Ishikawa (cell line): ENCODE data around the gene ARID3C.

ENCODE experiments used
- CEBPB ChIP-seq: IDR thresholded peaks from 2 replicates; pipeline ENCODE4 v1.6.1; 2012
- CREB1 ChIP-seq: IDR thresholded peaks from 2 replicates; pipeline ENCODE4 v1.6.1; 2012; ENCODE audit warnings: low read depth
- EGR1 ChIP-seq: IDR thresholded peaks from 2 replicates; pipeline ENCODE4 v1.6.1; 2012
- EP300 ChIP-seq: IDR thresholded peaks from 2 replicates; pipeline ENCODE4 v1.6.1; 2012; ENCODE audit warnings: borderline replicate concordance
- FOXM1 ChIP-seq: IDR thresholded peaks from 2 replicates; pipeline ENCODE4 v1.6.1; 2012; ENCODE audit warnings: low read depth, borderline replicate concordance
- NFIC ChIP-seq: IDR thresholded peaks from 2 replicates; pipeline ENCODE4 v1.6.1; 2012
- RAD21 ChIP-seq: IDR thresholded peaks from 2 replicates; pipeline ENCODE4 v1.6.1; 2012; ENCODE audit warnings: low read depth
- TAF1 ChIP-seq: IDR thresholded peaks from 2 replicates; pipeline ENCODE4 v1.6.1; 2012; ENCODE audit warnings: low read depth, mild to moderate bottlenecking
- TCF12 ChIP-seq: IDR thresholded peaks from 2 replicates; pipeline ENCODE4 v1.6.1; 2012; ENCODE audit warnings: low read depth
- TEAD4 ChIP-seq: IDR thresholded peaks from 2 replicates; pipeline ENCODE4 v1.6.1; 2012
- YY1 ChIP-seq: IDR thresholded peaks from 2 replicates; pipeline ENCODE4 v1.6.1; 2012; ENCODE audit warnings: low read depth
- ZBTB7A ChIP-seq: IDR thresholded peaks from 2 replicates; pipeline ENCODE4 v1.6.1; 2012; ENCODE audit warnings: low read depth
- TF ChIP-seq, protein P1 (sequence below): IDR thresholded peaks from 2 replicates; pipeline ENCODE4 v1.6.1; 2012
- TF ChIP-seq, protein P2 (sequence below): IDR thresholded peaks from 2 replicates; pipeline ENCODE4 v1.6.1; 2012
- TF ChIP-seq, protein P3 (sequence below): IDR thresholded peaks from 2 replicates; pipeline ENCODE4 v1.6.1; 2012; ENCODE audit warnings: low read depth, mild to moderate bottlenecking

Gene ARID3C

DNA sequence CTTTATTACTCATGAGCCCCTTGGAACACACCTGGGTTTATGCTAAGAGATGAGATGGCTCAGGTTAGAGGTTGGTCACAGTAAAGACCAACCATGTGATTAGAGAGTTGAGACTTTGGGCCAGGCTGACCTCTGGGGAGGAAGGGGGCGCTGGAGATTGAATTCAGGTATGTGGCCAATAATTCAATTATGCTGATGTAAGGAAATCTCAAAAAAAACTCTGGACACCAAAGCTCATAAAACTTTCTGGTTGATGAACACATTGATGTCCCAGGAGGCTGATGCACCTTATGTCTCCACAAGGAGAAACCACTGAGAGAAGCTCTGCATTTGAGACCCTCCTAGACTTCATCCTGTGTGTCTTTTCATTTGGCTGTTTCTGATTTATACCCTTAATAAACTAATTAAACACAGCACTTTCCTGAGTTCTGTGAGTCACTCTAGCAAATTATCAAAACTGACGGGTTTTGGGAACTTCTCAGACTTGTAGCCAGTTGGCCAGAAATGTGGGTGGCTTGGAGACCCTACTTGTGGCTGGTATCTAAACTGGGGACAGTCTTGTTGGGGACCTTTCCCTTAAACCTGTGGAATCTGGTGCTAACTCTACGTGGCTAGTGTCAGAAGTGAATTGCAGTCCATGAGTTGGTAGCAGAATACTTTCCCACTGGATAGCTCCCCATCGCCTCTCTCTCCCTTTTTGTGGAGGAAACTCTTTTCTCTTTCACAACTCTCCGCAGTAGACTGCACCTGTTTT is 41.1 kb upstream of the ARID3C start:
- TF ChIP-seq EP300: no peak
- no peak for TF ChIP-seq EGR1
- no peak for TF ChIP-seq TEAD4
- no peak for TF ChIP-seq FOXM1

DNA sequence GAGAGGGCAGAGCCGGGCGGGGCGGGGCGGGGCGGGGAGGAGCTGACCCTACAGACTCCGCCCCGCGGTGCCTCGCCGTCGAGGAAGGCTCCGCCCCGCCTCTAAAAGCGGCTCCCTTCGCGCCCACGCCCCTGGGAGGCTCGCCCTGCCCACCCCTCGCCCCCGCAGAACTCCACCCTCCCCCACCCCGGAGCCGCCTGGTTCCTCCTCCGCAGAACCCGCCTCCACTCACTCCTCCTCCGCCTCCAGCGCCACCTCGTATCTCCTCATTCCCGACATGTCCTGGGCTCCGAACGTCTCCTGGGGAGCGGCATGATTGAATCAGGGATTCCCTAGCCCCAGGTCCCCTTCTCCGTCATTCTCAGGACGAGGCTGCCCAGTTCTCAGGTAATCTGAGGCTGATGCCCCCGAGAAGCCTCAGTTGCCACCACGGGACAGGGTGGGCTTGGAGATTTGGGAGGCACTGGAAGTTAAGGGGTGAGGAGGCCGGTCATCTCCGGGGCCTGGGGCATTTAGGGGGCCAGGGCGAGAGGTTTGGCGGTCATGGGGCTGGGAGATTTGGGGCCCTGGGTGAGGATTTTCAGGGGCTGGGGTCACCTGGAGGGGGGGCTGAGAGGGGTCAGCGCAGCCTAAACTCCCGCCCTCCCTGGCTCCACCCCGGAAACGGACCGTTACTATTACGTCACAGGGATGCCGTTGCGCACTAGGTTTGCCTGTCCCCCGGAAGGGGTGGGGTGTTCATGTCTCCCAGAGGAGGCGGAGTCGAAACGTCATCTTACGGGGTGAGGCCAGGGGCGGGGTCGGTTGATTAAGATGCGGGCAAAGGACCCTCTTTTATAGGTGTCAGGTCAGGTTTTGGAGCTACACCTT is 36.8 kb upstream of the ARID3C start:
- TF ChIP-seq, protein P1, sequence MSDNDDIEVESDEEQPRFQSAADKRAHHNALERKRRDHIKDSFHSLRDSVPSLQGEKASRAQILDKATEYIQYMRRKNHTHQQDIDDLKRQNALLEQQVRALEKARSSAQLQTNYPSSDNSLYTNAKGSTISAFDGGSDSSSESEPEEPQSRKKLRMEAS: no peak; the same call in 1 of the 2 replicates
- TF ChIP-seq EP300: no peak
- TF ChIP-seq, protein P2, sequence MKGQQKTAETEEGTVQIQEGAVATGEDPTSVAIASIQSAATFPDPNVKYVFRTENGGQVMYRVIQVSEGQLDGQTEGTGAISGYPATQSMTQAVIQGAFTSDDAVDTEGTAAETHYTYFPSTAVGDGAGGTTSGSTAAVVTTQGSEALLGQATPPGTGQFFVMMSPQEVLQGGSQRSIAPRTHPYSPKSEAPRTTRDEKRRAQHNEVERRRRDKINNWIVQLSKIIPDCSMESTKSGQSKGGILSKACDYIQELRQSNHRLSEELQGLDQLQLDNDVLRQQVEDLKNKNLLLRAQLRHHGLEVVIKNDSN: no peak
- TF ChIP-seq CREB1: peak; percentile 94
- no peak for TF ChIP-seq FOXM1
- TF ChIP-seq ZBTB7A: peak; percentile 88
- peak; percentile 40; the same call in 1 of the 2 replicates for TF ChIP-seq TEAD4
- peak; percentile 93 for TF ChIP-seq EGR1
- peak; percentile 47; the same call in 1 of the 2 replicates for TF ChIP-seq TAF1
- 0 out of 2 replicates have a peak, but pooled peaks have one; percentile 15 for TF ChIP-seq YY1

DNA sequence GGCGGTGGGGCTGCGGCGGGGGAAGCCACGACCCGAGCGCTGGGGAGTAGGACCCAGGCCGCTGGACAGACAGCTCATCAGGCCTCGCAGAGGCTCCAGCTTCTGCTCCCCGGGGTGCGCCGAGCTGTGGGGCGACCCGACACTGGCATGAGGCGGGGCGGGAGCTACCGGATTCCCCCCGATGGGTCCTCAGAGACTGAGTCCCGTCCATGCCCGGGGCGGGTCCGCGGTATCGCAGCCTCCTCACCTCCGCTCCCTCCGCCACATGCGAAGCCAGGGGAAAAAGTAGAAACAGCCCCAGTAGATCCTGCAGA is 36.2 kb upstream of the ARID3C start:
- TF ChIP-seq, protein P1: no peak
- no peak for TF ChIP-seq NFIC
- TF ChIP-seq TEAD4: no peak
- TF ChIP-seq ZBTB7A: no peak
- no peak for TF ChIP-seq TAF1
- no peak for TF ChIP-seq EP300
- no peak for TF ChIP-seq YY1
- TF ChIP-seq CEBPB: no peak
- no peak for TF ChIP-seq EGR1
- TF ChIP-seq, protein P2: no peak
- TF ChIP-seq RAD21: no peak
- no peak for TF ChIP-seq CREB1
- no peak for TF ChIP-seq TCF12

DNA sequence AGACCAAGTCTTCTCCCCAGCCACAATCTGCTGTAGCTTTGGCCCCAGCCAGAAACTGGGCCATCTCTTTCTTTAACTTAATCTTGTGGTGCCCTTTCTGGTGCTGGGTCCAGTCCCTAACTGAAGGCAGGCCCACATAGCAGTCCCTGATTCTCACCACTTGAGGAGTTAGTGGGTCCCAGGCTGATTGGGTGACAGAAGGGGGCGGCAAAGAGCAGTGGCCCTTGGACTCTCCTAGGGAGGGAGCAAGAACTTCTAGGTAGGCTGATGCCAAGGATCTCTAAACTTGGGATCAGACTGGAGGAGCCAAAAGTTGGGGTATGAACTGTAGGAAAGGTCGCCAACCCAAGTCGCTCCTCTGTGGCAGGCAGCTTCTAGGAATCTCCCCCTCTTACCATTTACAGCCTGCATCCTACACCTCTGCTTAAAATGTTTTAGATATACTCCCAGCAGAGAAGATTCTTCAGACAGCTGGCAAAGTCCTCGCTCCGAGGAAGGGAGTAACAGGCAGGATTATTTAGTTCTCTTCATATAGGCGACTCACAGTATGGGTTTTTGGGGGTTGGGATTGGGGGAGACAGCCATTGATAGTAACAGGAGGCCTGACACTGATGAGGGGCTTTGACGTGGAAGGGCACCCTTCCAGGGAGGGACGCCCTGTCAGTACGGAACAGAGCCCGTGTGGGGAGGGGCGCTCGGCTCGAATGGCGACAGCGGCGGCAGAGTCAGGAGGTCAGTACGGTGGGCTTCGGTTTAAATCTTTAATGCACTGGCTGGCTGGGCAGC is 35.6 kb upstream of the ARID3C start:
- TF ChIP-seq RAD21: peak; percentile 38; the same call in 1 of the 2 replicates
- no peak for TF ChIP-seq NFIC
- no peak for TF ChIP-seq FOXM1
- TF ChIP-seq EGR1: no peak

DNA sequence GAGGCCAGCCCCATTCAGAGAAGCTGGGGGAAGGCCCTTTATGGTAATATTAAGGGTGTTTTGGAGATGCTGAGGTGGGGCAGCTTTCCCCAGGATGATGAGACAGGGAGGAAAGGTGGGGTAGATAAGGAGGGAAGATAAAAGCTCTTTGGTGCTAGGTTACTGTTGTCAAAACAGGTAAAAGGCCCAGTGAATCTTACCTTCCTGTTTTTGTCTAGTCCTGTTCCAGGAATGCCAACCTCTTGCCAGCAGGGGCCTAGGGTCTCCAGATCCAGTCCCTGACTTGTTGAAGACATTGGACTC is 34.4 kb upstream of the ARID3C start:
- TF ChIP-seq CREB1: no peak
- TF ChIP-seq, protein P1: no peak
- no peak for TF ChIP-seq RAD21
- TF ChIP-seq YY1: no peak
- no peak for TF ChIP-seq TEAD4
- TF ChIP-seq, protein P3, sequence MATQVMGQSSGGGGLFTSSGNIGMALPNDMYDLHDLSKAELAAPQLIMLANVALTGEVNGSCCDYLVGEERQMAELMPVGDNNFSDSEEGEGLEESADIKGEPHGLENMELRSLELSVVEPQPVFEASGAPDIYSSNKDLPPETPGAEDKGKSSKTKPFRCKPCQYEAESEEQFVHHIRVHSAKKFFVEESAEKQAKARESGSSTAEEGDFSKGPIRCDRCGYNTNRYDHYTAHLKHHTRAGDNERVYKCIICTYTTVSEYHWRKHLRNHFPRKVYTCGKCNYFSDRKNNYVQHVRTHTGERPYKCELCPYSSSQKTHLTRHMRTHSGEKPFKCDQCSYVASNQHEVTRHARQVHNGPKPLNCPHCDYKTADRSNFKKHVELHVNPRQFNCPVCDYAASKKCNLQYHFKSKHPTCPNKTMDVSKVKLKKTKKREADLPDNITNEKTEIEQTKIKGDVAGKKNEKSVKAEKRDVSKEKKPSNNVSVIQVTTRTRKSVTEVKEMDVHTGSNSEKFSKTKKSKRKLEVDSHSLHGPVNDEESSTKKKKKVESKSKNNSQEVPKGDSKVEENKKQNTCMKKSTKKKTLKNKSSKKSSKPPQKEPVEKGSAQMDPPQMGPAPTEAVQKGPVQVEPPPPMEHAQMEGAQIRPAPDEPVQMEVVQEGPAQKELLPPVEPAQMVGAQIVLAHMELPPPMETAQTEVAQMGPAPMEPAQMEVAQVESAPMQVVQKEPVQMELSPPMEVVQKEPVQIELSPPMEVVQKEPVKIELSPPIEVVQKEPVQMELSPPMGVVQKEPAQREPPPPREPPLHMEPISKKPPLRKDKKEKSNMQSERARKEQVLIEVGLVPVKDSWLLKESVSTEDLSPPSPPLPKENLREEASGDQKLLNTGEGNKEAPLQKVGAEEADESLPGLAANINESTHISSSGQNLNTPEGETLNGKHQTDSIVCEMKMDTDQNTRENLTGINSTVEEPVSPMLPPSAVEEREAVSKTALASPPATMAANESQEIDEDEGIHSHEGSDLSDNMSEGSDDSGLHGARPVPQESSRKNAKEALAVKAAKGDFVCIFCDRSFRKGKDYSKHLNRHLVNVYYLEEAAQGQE: no peak
- TF ChIP-seq, protein P2: no peak

DNA sequence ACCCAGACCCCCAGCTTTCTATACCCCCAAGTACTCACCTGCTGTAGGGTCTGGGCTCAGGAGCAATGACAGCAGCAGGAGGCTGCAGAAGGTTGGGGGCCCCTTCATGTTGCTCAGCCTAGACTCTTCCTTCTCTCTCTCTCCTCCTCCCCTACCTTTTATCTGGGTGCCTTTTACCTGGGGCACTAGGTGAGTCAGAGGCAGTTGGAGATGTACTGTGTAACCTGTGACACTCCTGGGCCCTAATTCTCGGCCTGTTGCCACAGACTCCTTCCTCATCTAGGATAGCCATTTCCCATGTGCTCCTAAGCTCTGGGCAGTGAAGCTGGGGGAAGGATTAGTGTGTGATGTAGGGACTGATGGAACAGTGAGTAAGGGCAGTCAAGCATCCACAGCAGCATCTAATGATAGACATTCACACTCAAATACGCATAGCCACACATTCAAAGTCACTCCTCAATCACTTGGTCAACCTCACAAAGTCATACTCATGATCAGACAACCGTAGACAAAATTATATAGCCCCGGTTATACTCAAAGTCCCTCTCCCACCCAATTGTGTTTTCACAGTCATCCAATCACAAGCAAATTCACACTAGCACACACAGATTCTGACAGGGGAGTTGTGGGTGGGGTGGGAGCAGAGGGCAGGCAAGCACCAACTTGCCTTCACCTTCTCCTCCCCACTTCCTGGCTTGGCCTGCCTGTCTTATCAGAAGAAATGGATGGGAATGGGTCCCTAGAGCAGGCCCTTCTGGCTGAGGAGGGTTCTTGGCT is 33.8 kb upstream of the ARID3C start, which contains the start of gene CCL27:
Gene CCL27 (minus strand): TSS at position 132 of the 777 bp plus-strand sequence. CDS start 24 bp downstream, at position 108.
- TF ChIP-seq TAF1 (no peak), ZBTB7A (no peak), TCF12 (no peak), EP300 (no peak), CEBPB (no peak), CREB1 (no peak), TEAD4 (no peak), FOXM1 (no peak), NFIC (no peak), EGR1 (no peak), RAD21 (no peak), YY1 (no peak)
- TF ChIP-seq, protein P3: no peak
- TF ChIP-seq, protein P2: no peak
- TF ChIP-seq, protein P1: no peak
